GM21367 (cell line): ENCODE data around the gene ERC1.

Experiments
- ATAC-seq: cut with Tn5 transposase; IDR thresholded peaks from one replicate; pipeline ENCODE4 v1.9.1; 2021; ENCODE audit not compliant: unreplicated experiment

Gene ERC1

DNA sequence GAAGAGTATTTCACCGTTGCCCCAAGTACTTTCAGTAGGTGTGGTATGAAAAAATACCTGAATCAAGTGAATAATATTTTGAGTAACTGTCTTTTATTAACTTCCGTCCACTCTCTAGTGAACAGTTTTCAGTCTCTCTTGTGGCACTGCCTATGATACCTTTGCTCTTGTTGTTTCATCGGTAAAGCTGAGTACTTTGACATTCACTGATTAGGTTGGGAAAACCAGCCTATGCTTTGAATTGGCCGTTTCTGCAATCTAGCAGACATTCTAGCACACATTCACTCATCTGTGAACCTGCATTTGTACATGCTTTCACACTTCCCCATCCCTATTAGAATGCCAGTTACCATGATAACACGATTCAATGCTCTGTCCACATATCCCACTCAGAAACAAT lies 386.1 kb downstream of the ERC1 start:
- ATAC-seq: no peak

DNA sequence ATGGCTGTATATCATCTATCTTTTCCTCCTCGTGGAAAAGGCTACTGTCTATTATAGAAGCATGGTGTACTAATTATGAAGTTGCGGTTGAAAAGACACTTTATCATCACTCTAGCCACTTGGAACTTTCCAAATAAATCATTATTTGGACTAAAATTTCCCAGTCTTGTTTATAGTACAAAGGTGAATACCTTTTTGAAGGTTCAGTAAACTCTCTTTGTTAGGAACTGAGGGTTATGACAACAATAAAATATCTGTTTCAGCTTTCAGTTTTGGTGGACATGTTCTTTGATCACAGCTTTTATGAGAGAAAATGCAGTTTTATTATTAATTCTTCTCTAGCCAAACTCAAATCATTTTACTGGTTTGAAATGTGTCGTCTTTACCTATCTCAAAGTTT lies 386.7 kb downstream of the ERC1 start:
- ATAC-seq: no peak

DNA sequence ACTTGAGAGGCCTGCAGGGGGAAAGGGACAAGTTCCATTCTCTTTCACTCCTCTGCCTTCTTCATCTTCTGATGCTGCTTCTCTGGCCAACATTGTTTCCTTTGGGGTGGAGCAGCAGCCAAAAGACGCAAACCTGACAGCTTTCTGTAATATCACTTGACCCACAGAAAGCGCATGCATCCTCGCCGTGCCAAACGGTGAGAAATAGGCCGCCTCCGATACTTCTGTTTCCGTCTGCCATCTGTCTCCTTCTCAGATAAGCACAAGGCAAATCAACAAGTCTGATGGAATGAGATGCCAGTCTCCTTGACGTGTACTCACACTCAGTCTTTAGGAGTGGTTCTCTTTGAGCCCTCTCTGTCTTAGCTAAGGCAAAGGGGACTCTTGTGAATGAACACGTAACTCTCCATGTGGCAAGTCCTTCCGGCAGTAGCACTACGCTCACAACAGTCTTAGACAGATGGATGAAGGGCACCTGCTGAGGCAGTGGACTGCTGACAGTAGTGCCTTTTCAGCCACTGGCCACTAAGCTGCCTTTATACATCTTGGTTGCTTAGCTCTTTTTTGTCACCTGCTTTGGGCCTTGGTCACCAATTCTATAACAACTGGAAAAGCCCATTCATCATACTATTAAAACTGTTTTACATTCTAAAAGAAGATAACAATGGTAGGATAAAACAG lies 389.3 kb downstream of the ERC1 start:
- ATAC-seq: no peak

DNA sequence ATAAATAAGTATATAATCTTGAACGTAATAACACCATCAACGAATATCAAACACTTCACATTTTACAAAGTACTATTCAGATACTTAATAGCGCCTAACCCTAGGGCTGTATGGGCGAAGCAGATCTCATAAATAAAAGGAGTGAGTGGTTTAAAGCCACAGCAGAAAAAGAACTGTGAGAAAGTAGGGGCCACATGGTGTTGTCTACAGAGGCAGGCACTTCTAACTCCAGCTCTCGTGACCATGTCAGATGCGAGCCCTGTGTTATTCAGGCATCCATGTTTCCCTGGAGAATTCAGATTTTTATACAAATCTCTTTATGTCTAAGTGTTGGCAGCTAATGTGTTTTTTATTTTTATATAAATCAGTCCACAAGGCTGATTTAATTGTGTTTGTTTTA lies 391.1 kb downstream of the ERC1 start:
- no peak for ATAC-seq

DNA sequence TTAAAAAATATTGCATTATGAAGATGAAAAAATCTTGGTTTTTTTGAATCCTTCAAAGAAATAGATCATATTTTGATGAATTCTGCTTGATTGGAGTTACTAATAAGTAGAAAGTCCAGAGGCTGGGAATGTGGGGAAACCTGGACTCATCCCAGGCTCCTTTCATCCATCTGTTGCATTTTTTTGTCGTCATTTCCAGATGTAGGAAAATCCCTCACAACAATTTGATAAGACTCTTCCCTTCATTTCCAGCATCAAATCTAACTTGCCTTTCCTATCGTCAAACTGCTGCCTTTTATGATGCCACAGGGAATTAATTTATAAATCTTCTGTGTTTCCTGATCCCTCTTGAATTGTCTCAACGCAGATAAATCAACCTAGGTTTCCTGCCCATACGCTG lies 391.8 kb downstream of the ERC1 start:
- no peak for ATAC-seq

DNA sequence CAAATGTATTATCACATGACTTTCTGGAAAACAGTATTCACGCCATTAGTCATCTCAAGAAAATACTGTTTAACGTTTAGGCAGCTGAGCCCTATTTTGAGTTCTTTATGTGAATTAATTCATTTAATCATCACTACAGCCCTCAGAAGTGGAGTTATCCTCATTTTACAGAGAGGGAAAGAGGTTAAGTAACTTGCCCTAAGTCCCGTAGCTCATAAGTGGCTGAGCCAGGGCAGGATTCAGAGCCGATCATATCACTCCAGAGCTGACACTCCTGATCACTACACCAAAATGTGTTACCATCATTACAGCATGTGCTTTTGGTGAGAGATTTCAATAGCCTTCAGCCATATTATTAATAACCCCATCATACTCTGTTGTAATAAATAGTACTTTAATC lies 392.7 kb downstream of the ERC1 start:
- no peak for ATAC-seq

DNA sequence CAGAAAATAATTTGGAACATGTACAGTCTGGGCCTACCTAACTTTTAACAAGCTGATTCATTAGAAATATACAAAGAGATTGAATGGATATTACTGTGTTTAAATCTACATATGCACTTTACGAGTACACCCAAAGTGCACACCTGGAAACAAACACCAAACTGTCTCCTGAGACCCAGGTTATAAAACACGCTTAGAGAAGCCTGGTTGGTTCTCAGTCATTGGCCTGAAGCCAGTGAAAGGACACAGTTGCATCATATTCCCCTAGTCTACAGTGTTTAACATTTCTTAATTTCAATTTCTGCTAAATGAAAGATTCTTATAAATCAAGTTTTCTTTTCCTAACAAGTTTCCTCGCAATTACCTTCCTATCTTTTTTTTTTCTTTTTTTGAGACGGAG lies 393.9 kb downstream of the ERC1 start:
- no peak for ATAC-seq

DNA sequence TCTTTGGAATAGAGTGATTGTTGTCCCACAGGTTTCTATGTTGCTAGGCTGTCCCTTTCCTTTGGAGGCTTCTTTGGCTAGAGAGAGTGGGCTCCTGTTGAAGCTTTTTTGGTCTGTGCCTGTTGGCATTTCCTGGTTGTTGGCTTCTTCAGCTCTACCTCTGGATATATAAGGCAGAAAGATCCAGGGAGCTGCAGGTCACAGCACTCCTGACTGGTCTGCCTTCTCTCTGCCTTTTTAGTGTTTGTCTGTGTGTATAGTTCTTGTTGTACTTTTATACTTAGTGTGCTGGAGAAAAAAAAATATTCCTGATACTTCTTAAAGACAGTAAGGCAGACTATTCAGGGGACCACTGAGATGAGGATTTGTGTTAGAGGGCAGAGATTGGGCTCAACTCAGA lies 400.7 kb downstream of the ERC1 start:
- no peak for ATAC-seq

DNA sequence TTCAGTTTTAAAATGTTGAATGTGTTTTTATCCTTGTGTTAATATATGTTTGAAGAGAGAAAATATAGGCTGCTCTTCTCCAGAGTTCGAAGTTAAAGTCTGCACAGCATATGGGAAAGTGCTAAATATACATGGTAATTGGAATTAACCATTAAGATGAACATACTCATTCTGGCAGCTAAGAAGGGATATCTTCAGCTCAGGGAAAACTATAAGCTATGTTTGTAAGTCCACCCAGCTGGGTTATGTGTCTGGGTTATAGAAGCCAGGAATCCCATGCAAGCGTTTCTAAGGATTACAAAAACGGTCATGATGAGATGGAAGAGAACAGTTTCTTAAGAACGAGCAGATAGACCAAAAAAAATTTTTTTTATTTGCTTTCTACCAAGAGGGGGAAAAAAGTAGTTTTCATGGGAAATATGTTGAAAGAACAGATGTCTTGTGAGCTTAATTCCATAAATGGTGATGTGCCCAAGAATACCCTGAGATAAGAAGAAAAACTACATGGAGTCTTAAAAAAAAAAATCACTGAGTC lies 404.5 kb downstream of the ERC1 start:
- no peak for ATAC-seq

DNA sequence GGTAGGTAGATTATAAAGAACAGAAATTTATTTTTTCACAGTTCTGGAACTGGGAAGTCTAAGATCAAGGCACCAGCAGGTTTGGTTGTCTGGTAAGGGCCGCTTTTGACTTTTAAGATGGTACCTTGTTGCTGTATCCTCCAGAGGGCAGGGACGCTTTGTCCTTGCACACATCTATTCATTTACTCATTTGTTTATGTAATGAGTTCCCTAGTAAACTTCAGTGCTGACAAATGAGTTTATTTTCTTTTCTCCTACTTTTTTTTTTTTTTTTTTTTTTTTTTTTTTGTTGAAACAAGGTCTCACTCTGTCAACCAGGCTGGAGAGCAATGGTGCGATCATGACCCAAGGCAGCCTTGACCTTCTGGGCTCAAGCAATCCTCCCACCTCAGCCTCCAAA lies 407.6 kb downstream of the ERC1 start:
- no peak for ATAC-seq

DNA sequence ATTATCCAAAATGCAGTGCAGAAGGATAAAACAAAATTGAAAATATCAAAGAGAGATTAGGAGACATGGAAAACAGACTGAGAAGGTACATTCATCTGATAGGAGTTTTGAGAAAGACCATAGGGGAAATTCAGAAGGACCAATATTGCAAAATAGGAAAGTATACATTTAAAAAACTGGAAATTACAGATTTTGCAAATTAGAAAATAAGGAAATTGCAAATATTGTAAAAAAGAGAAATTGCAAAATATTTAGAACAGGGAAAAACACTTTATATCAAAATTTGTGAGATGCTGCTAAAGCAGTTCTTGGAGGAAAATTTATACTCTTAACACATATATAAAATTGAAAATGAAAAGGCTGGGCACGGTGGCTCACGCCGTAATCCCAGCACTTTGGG lies 410.9 kb downstream of the ERC1 start:
- ATAC-seq: no peak

DNA sequence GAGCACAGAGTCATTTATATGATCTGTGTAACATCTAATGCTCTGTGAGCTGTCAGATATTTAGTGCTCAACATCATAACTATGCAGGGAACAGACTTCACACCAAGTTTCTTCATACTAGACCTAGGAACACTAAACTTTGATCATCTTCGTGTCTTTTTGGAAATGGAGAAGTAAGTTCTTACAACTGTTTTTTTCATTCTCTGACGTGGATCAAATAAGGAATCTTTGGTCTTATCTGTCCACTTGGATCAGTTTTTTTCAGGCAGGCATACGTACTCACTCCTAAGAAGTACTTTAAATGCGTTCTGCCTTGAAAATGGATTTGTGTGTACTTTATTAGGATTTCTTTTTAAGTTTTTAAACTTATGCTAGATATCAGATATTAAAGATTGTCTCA lies 412.4 kb downstream of the ERC1 start:
- ATAC-seq: no peak

DNA sequence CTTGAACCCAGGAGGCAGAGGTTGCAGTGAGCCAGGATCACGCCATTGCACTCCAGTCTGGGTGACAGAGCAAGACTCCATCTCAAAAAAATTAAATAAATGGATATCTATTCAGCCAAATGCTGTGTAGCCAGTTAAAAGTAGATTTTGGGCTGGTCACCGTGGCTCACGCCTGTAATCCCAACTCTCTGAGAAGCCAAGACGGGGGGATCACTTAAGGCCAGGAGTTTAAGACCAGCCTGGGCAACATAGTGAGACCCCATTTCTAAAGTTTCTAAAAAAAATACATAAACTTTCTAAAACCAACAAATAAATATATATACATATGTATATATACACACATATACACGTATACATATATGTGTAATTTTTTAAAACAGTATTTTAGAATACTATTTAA lies 414.6 kb downstream of the ERC1 start:
- ATAC-seq: no peak

DNA sequence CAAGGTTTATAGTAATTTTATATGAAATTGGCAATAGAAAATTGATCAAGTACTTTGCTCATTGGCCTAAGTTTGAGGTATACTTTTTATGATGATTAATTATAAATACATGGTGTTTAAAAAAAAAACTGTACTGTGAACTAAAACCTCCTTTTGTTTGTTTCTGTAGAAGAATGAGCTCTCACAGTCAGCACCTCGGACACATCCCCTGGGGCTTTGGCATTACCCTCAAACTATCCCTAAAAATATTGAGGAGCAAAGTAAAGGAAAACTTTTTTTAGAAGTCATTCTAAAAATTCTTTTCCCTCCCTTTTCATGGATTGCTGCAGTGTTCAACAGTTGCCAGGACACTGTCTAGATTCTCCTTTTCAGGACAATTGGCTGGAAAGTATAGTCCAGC lies 419.8 kb downstream of the ERC1 start:
- ATAC-seq: no peak

DNA sequence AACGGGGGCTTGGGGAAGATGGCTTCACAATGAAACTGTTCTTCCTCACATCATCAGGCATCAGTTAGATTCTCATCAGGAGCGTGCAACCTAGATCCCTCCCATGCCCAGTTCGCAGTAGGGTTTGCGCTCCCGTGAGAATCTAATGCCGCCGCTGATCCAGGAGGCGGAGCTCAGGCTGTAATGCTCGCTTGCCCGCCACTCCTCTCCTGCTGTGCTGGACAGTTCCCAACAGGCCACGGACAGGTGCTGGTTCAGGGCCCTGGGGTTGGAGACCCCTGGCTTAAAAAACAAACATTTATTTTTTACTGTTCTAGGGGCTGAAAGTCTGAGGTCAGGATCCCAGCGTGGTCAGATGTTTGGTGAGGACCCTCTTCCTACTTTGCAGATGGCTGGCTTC lies 422.9 kb downstream of the ERC1 start:
- ATAC-seq: no peak

DNA sequence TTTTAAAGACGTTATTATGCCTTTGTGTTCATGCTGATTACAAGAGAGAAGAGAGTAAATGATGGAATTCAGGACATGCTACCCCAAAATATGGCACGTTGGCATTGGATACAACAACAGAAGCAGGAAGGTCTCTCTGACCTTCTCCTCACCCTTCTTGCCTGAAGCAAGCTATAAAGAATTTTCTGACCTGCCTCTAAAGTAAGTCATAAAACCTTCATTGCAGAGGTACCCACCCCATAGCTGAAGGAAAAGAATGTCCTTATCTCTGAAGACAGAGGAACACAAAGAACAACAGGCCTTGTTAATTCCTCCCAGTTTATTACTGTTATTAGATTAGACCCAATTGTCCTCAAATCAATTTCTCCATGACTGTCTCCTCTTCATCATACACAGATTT lies 427.1 kb downstream of the ERC1 start:
- ATAC-seq: no peak

DNA sequence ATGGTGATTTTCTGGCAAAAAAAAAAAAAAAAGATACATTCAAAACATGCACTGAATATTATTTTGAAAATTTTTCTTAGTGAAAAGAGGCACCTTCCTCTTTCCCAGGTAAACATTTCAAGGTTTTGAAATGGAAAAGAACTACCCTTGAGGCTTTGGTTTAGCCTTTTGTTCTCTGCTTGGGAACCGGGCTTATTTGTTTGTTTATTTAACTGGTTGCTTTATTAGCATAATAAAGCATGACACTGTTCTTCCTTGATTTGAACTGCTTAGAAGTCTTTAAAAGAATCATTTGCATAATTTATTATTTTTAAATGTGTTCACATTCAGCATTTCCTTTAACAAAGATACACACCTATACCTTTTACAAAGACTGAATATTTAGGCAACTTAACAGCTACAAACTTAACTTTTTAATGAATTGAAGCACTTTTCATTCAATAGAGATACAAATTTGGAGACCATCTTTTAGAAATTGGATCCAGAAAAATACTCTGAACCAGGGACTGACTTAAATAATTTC lies 428.9 kb downstream of the ERC1 start:
- ATAC-seq: no peak

DNA sequence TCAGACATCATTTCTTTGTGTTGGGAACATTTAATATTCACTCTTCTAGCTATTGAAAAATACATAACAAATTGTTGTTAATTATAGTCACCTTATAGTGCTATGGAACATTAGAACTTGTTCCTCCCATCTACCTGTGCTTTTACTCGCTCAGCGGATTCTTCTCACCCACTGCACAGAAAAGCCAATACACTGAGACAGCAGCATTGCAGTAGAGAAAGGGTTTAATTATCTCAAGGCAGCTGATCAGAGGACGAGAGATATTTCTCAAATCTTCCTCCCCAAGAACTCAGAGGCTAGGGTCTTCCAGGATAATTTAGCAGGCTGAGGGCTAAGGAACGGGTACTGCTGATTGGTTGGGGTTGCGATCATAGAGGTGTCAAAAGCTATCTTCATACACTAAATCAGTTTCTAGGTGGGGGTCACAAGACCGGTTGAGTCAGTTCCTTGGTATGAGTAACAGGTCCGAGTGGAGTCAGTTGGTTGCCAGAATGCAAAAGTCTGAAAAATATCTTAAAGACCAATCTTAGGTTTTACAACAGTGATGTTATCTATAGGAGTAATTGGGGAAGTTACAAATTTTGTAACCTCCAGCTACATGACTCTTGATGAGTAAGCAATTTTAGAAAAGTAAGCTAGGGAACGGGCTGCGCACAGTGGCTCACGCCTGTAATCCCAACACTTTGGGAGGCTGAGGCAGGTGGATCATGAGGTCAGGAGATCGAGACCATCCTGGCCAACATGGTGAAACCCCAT lies 430.2 kb downstream of the ERC1 start:
- no peak for ATAC-seq

DNA sequence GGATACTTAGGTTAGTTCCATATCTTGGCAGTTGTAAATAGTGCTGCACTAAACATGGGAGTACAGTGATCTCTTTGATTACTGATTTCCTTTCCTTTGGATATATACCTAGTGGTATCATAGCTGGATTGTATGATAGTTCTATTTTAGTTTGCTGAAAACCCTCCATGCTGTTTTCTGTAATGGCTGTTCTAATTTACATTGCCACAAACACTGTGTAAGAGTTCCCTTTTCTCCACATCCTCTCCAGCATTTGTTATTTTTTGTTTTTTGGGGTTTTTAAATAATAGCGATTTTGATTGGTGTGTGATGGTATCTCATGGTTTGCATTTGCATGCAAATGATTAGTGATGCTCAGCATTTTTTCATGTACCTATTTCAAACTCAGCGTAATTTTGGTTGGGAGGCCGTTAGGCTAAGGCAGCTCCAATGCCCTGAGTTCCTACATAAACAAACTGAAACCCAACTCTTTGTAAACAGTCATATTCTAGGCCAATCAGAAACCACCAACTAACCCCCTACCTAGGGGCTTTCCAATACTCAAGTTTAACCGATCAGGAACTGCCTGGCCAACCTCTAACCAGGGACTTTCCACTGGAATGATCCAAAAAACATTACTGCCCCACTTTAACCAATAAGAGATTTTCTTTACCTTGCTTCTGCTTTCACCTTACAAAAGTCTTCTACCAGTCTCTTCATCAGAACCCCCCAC lies 431.7 kb downstream of the ERC1 start:
- no peak for ATAC-seq

DNA sequence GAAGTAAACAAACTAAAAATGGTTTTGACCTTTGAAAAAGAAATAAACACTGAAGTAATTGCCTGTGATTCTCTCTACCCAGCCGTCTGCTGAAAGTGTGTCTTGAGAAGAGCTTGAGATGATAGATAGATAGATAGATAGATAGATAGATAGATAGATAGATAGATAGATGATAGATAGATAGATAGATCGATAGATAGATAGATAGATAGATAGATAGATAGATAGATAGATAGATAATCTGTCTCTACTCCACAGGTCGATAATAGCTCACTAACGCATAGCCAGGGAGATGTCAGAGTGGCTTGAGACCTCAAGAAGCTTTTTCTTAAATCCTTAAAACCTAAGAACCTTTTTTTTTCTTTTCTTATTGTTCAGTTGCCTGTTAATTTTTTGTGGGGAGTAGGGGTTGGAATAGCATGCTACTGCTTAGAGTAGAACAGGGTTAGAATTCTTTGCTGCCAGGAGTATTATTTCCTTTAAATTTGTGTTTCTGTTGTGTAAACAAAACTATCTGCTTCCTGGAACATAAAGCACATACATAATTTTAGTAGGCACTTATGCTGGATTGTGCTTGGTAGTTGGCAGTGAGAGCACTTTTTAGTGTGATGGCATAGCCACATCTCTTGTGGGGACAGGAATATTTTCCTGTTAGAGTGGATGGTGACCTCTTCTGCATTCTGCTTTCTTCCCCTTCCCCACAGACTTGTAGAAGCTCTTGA lies 433.8 kb downstream of the ERC1 start:
- ATAC-seq: no peak

DNA sequence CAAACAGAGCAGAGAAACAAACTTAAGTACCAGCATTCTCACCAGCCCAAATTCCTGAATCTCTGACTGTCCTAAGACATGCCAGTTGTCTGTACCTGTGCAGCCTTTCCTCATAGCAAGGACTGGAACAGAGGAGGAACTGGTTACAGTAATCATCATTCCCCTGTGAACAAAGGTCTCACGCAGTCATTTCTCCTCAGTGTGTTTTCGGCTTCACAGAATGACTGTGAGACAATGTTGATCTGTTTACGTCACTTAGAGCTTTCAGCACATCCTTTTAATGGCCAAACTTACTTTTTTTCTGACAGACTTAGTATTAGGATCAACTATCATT lies 434.3 kb downstream of the ERC1 start:
- no peak for ATAC-seq
